GM12865 (cell line): ENCODE data around the gene SULT1E1.

ENCODE experiments used
- DNase-seq: peaks from one replicate; pipeline ENCODE4 v3.0.0; 2010; ENCODE audit warnings: low read depth
- H3K4me3 ChIP-seq: 2 replicates; pipeline ENCODE4 v1.5.1; 2011; ENCODE audit warnings: mild to moderate bottlenecking, low read depth, low read length, control low read depth
- TF ChIP-seq, protein P1 (sequence below): IDR thresholded peaks from 2 replicates; pipeline ENCODE4 v1.5.1; 2011; ENCODE audit warnings: low read length, control low read depth, low read depth, inconsistent platforms; ENCODE audit not compliant: insufficient read depth; ENCODE audit errors: missing control alignments

SULT1E1 gene

DNA sequence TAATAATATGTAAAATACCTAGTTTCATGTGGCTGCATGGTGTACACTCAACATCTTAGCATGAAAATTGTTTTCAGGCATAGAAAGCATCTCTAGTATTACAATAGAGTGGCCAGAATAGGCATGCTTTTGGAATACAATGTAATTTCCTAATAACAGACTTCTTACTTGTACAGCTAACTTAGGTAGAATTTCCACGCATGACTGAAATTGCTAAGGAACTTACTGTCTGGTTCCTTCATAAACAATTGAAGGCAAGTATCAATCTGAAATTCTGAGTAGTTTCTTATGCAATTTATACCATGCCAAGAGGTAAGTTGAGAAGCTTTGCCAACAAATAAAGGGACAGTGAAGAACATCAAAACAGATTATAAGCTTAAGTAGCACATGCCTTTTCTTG lies 26.7 kb downstream of the SULT1E1 start:
- no peak overlapping the region for H3K4me3 ChIP-seq
- no peak for DNase-seq
- TF ChIP-seq, protein P1, sequence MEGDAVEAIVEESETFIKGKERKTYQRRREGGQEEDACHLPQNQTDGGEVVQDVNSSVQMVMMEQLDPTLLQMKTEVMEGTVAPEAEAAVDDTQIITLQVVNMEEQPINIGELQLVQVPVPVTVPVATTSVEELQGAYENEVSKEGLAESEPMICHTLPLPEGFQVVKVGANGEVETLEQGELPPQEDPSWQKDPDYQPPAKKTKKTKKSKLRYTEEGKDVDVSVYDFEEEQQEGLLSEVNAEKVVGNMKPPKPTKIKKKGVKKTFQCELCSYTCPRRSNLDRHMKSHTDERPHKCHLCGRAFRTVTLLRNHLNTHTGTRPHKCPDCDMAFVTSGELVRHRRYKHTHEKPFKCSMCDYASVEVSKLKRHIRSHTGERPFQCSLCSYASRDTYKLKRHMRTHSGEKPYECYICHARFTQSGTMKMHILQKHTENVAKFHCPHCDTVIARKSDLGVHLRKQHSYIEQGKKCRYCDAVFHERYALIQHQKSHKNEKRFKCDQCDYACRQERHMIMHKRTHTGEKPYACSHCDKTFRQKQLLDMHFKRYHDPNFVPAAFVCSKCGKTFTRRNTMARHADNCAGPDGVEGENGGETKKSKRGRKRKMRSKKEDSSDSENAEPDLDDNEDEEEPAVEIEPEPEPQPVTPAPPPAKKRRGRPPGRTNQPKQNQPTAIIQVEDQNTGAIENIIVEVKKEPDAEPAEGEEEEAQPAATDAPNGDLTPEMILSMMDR, result no peak

DNA sequence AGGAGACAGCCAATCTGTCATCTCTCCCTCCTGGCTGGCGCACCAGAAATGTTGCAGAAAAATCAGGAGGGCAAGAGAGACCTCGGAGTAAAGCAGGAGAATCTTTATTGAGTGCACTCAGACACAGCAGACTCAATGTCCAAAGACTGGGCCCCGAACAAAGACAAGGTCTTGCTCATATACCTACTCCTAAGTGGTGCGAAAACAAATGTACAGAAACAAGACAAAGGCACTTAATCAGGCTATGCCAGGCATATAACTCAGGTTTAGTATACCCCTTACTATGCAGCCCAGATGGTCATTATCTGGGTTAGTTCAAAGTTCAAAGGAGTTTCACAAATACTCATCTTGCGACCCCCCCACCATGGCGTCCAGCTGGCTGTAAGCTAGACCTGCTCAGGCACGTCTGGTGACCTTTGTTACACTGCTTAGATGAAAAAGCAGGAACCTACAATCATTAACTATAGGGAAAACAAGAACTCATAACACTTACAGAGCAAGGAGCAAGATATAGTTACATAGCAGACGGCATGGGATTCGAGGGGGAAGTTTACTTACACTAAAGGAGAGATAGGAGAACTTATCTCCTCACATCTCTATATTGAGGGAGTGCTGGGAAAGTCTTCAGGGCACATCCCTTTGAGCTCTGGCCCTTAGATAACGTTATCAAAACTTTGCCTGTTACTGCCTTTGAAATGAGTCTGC lies 27.5 kb downstream of the SULT1E1 start:
- no peak overlapping the region for H3K4me3 ChIP-seq
- TF ChIP-seq, protein P1, result no peak
- DNase-seq, result peak; percentile 23

DNA sequence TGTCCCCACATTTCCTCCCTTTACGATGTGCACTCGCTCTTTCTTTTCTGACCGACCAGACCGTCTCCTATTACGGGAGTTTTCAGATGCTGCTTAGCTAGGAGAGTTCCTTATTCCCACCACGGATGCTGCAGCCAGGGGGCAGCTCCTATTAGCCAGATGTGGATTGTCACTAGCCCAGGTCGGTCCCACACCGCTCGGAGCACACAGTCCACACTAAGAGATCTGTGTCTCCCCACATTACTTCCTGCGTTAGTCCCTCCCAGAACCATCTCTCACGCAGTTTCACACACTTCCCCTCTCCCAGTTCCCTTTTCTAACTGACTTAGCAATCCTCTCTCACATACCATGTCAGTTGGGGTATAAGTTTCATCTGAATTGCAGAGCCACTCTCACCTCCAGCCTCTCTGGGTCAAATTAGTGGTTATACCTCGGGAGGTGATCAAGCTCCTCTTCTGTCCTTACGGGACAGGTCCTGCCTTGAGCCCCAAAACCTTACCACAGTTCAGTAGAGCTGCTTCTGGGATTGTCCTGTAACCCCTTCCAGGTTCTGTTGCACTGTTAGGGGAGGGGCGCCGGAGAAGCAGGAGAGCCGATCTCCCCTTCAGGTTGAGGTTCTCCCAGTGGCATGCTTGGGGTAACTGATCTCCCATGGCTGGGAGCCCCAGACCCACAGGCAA lies 28.2 kb downstream of the SULT1E1 start:
- H3K4me3 ChIP-seq, result peak overlapping the region; percentile 29
- peak; percentile 74 for DNase-seq
- TF ChIP-seq, protein P1, result no peak

DNA sequence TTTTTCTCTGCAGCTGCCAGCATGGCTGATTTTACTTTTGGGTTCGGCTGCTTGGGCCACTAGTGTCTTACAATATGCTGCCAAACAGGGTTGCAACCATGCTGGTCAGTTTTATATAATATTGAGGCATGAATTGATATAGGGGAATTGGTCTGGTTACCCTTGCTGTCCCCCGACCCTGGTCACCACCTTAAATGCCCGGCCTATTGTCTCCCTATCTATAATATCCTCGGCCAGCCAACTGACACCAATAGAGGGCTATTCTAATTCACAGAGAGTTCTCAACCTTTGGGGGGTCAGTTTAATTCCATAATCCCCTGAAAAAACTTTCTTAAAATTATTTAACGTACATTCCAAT lies 28.7 kb downstream of the SULT1E1 start:
- TF ChIP-seq, protein P1, result no peak
- no peak for DNase-seq
- H3K4me3 ChIP-seq, result no peak overlapping the region; the same call in 1 of the 2 replicates

DNA sequence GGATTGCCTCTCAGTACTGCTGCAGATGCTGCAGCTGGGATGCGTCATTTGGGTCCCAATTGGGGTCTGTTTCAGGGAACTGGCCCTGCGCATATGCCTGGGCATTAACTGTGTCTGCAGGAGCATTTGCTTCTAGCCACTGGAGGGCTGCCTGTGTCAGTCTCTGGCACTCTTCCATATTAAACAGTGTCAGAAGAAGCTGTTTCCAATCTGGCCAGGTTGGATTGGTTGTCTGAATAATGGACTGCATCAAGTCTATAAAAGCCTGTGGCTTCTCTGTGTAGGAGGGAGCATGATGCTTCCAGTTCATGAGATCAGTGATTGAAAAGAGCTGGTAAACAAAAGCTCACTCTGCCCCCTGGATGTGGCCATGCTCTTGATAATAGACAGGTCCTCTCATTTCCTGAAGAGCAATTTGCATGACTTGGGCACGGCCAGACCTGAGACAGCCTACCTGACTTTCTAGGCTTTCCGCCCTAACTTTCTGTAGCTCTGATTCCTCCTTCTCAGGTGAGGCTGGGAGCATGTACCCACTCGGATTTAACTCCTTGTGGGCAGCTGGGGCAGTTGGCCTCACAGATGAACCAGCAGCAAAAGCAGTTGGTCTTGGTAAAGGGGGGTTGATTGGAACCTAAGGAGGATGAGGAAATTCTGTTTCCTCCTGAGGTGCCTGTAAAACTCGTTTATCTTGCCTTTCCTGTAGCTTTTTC lies 29.2 kb downstream of the SULT1E1 start:
- DNase-seq, result peak; percentile 36
- TF ChIP-seq, protein P1, result no peak
- no peak overlapping the region for H3K4me3 ChIP-seq

DNA sequence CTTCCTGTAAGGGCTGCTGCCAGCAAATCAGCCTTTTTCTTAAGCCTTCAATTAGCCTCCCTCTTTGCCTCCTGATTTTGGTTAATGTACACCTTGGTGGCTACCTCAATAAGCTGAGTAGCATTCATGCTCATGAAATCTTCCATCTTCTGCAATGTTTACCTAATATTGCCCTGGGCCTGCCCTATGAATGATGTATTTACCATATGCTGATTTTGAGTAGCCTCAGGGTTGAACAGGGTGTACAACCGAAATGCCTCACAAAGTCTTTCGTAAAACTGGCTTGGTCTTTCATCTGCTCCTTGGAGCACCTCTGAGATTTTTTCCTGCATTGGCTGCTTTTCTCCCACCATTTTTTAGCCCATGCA lies 29.8 kb downstream of the SULT1E1 start:
- DNase-seq, result no peak

More for the DNA sequence above, 29.8 kb downstream of the SULT1E1 start:
- no peak overlapping the region for H3K4me3 ChIP-seq
- TF ChIP-seq, protein P1, result no peak
